Measurements from ENCODE around the gene NUTM1.
"Not testable (repeated sequence)": the region's sequence is repeated elsewhere in the genome, so short reads cannot be mapped to it uniquely, and the experiment has no call there.

Gene NUTM1

GRCh38 chr15:34365091-34365825, 22.1 kb downstream of the NUTM1 start:
- H3K4me3 Mint-ChIP-seq, result peak overlapping the region; percentile 90 to 99
- H3K9me3 Mint-ChIP-seq, result no peaks in the 10 kb centered on the region
- H3K36me3 Mint-ChIP-seq, result peaks cover 17 to 28% of the 10 kb centered on the region in 2 donors
- H3K27me3 Mint-ChIP-seq, result no peaks in the 10 kb centered on the region
- no peak overlapping the region for H3K27ac Mint-ChIP-seq
- ATAC-seq (replicated peaks), result no peak
- DNase-seq, result no peak
- peaks cover 35 to 48% of the 10 kb centered on the region in 2 donors for H3K4me1 Mint-ChIP-seq

GRCh38 chr15:34365836-34366235, 22.7 kb downstream of the NUTM1 start:
- peaks cover 16 to 26% of the 10 kb centered on the region in 2 donors for H3K36me3 Mint-ChIP-seq
- H3K27ac Mint-ChIP-seq, result peak overlapping the region; percentile 25
- DNase-seq (no peak), ATAC-seq (replicated peaks) (no peak)
- H3K27me3 Mint-ChIP-seq, result no peaks in the 10 kb centered on the region
- no peaks in the 10 kb centered on the region for H3K9me3 Mint-ChIP-seq
- peak overlapping the region; percentile 90 to 99 for H3K4me3 Mint-ChIP-seq
- H3K4me1 Mint-ChIP-seq, result peaks cover 35 to 51% of the 10 kb centered on the region in 2 donors

- peaks cover 16 to 23% of the 10 kb centered on the region in 2 donors for H3K36me3 Mint-ChIP-seq
- DNase-seq (no peak), ATAC-seq (replicated peaks) (peak in 1 of 2 donors; percentile 15)
- no peaks in the 10 kb centered on the region for H3K9me3 Mint-ChIP-seq
- H3K4me1 Mint-ChIP-seq, result peaks cover 35 to 51% of the 10 kb centered on the region in 2 donors
- H3K27me3 Mint-ChIP-seq, result no peaks in the 10 kb centered on the region
- H3K27ac Mint-ChIP-seq, result peak overlapping the region; percentile 87
- H3K4me3 Mint-ChIP-seq, result peak overlapping the region; percentile 90 to 99
Observed at GRCh38 chr15:34366271-34367065, 23.4 kb downstream of the NUTM1 start.

- Mint-ChIP-seq H3K4me3 (peak within 1 kb of the TSS; percentile 90 to 99), H3K36me3 (peaks cover 11 to 16% of the 10 kb centered on the region in 2 donors), H3K27me3 (no peaks in the 10 kb centered on the region), H3K27ac (peak within 1 kb of the TSS; percentile 96), H3K4me1 (peaks cover 35 to 51% of the 10 kb centered on the region in 2 donors), H3K9me3 (no peaks in the 10 kb centered on the region)
- peak; percentile 84 to 87 for ATAC-seq (replicated peaks)
- DNase-seq, result peak; percentile 81
Observed at GRCh38 chr15:34367101-34368081, 24.3 kb downstream of the NUTM1 start, which contains the start of gene LPCAT4. TSS of gene LPCAT4 (minus strand) at chr15:34367196. CDS start at chr15:34367100, 96 bp downstream.

- peaks cover 0 to 10% of the 10 kb centered on the region in 2 donors for H3K36me3 Mint-ChIP-seq
- ATAC-seq (replicated peaks) (peak; percentile 8 to 13), DNase-seq (no peak)
- H3K9me3 Mint-ChIP-seq, result no peaks in the 10 kb centered on the region
- no peaks in the 10 kb centered on the region for H3K27me3 Mint-ChIP-seq
- H3K4me3 Mint-ChIP-seq, result no peak overlapping the region
- H3K4me1 Mint-ChIP-seq, result peaks cover 23 to 43% of the 10 kb centered on the region in 2 donors
- H3K27ac Mint-ChIP-seq, result peak overlapping the region; percentile 62
Observed at GRCh38 chr15:34370129-34370528, 27.0 kb downstream of the NUTM1 start.

- DNase-seq (no peak), ATAC-seq (replicated peaks) (no peak)
- no peaks in the 10 kb centered on the region for H3K27me3 Mint-ChIP-seq
- peak overlapping the region; percentile 62 for H3K27ac Mint-ChIP-seq
- H3K4me1 Mint-ChIP-seq, result peaks cover 18 to 38% of the 10 kb centered on the region in 2 donors
- H3K9me3 Mint-ChIP-seq, result no peaks in the 10 kb centered on the region
- H3K4me3 Mint-ChIP-seq, result no peak overlapping the region
- peaks cover 0 to 10% of the 10 kb centered on the region in 2 donors for H3K36me3 Mint-ChIP-seq
Observed at GRCh38 chr15:34370643-34371042, 27.5 kb downstream of the NUTM1 start.

- Mint-ChIP-seq H3K4me3 (no peak overlapping the region), H3K4me1 (peaks cover 5 to 17% of the 10 kb centered on the region in 2 donors), H3K27me3 (no peaks in the 10 kb centered on the region), H3K27ac (no peak overlapping the region), H3K9me3 (no peaks in the 10 kb centered on the region), H3K36me3 (peaks cover 0 to 10% of the 10 kb centered on the region in 2 donors)
- no peak for DNase-seq
- no peak for ATAC-seq (replicated peaks)
Observed at GRCh38 chr15:34373951-34374350, 30.8 kb downstream of the NUTM1 start.

GRCh38 chr15:34374816-34375215, 31.7 kb downstream of the NUTM1 start:
- H3K4me1 Mint-ChIP-seq, result peaks cover under 1 to 8% of the 10 kb centered on the region in 2 donors
- H3K27ac Mint-ChIP-seq, result no peak overlapping the region
- H3K36me3 Mint-ChIP-seq, result peaks cover 0 to 10% of the 10 kb centered on the region in 2 donors
- DNase-seq (no peak), ATAC-seq (replicated peaks) (no peak)
- no peaks in the 10 kb centered on the region for H3K27me3 Mint-ChIP-seq
- H3K9me3 Mint-ChIP-seq, result no peaks in the 10 kb centered on the region
- no peak overlapping the region for H3K4me3 Mint-ChIP-seq

- not testable (repeated sequence) for H3K9me3 Mint-ChIP-seq; H3K4me1 Mint-ChIP-seq; H3K27me3 Mint-ChIP-seq; ATAC-seq (replicated peaks); H3K4me3 Mint-ChIP-seq; DNase-seq; H3K27ac Mint-ChIP-seq
- peaks cover 0 to 10% of the 10 kb centered on the region in 2 donors for H3K36me3 Mint-ChIP-seq
Observed at GRCh38 chr15:34375541-34375940, 32.4 kb downstream of the NUTM1 start.

- Mint-ChIP-seq H3K27me3 (no peaks in the 10 kb centered on the region), H3K4me1 (no peaks in the 10 kb centered on the region), H3K9me3 (no peaks in the 10 kb centered on the region), H3K36me3 (peaks cover 0 to 7% of the 10 kb centered on the region in 2 donors), H3K27ac (no peak overlapping the region), H3K4me3 (no peak overlapping the region)
- ATAC-seq (replicated peaks), result no peak
- DNase-seq, result no peak
Observed at GRCh38 chr15:34376856-34377255, 33.7 kb downstream of the NUTM1 start.

- not testable (repeated sequence) for H3K36me3 Mint-ChIP-seq; H3K27ac Mint-ChIP-seq; H3K27me3 Mint-ChIP-seq; ATAC-seq (replicated peaks); H3K9me3 Mint-ChIP-seq; H3K4me3 Mint-ChIP-seq; DNase-seq; H3K4me1 Mint-ChIP-seq
Observed at GRCh38 chr15:34380491-34380890, 37.4 kb downstream of the NUTM1 start.

GRCh38 chr15:34381829-34382521, 38.9 kb downstream of the NUTM1 start:
- H3K4me3 Mint-ChIP-seq; H3K36me3 Mint-ChIP-seq; ATAC-seq (replicated peaks); H3K27ac Mint-ChIP-seq; H3K9me3 Mint-ChIP-seq; DNase-seq; H3K27me3 Mint-ChIP-seq; H3K4me1 Mint-ChIP-seq: not testable (repeated sequence)

- H3K9me3 Mint-ChIP-seq; H3K4me1 Mint-ChIP-seq; H3K27me3 Mint-ChIP-seq; DNase-seq; H3K36me3 Mint-ChIP-seq; ATAC-seq (replicated peaks); H3K27ac Mint-ChIP-seq; H3K4me3 Mint-ChIP-seq: not testable (repeated sequence)
Observed at GRCh38 chr15:34389594-34390086, 46.5 kb downstream of the NUTM1 start.
